Right cardiac atrium (tissue), 5 donors: Measurements from ENCODE around the gene PDP2. TPM values are rescaled to one million over a fixed set of nuclear protein-coding genes. Genes with fewer than 3 reads are reported as not detected.

Experiments
- ATAC-seq, 2 donors: fragments of 200-7000 bp; cut with Tn5 transposase; one replicate each; pipeline versions ENCODE4 v1.8.0 to v1.9.1; 2020; ENCODE audit warnings: moderate library complexity in 2 of 2, mild to moderate bottlenecking in 1 of 2
- DNase-seq, 3 donors: peaks; one replicate each; pipeline ENCODE4 v3.0.0-alpha.2; 2020
- H3K27ac ChIP-seq: one replicate; pipeline ENCODE4 v1.5.1; 2013; ENCODE audit warnings: mild to moderate bottlenecking, low read length, control low read depth, moderate library complexity
- H3K27me3 ChIP-seq: one replicate; pipeline ENCODE4 v1.6.1; 2013; ENCODE audit not compliant: control insufficient read depth, insufficient read depth
- H3K4me1 ChIP-seq: one replicate; pipeline ENCODE4 v1.6.1; 2013; ENCODE audit warnings: low read length; ENCODE audit not compliant: control insufficient read depth, insufficient read depth
- H3K4me3 ChIP-seq: one replicate; pipeline ENCODE4 v1.5.1; 2013; ENCODE audit warnings: low read length, control low read depth
- H3K9me3 ChIP-seq: one replicate; pipeline ENCODE4 v1.6.1; 2013; ENCODE audit warnings: low read length; ENCODE audit not compliant: control insufficient read depth
- WGBS: extraction: QIAGEN DNeasy Blood & Tissue Kit; methylation state at CpG from one replicate; pipeline ENCODE4 v1.1.7; 2013; 5-methylcytosine and 5-hydroxymethylcytosine counted together
- intact Hi-C, 4 donors: fragments of 100-400 bp; cut with DNase I; formaldehyde crosslinking; loops; one replicate each; pipeline versions ENCODE4 v1.11.0 to v1.14.0; 2022 to 2023
- polyA plus RNA-seq: library from polyadenylated mRNA; stranded (reverse); fragments of 200-250 nt; gene quantifications from one replicate; pipeline ENCODE4 v1.2.3, GENCODE V29; 2013
- total RNA-seq, 4 donors: library from RNA; stranded (reverse); fragmentation: NEBNext Ultra II Directional; extraction: Animal tissue kit (Norgen Biotek cat#: 25700); gene quantifications; one replicate each; pipeline ENCODE4 v1.2.1, GENCODE V29; 2021
- donor health status: healthy with polysubstance abuse.
- donor health status: DM: no; HTN: yes; CAD: no.
- donor health status: DM: no; HTN: no; CAD: no.
- donor health status: DM: no; HTN: yes; CAD: no; lungs with severe emphysema.
- donor health status: DM: yes; HTN: yes; CAD: no.

PDP2 gene
- total and polyA plus RNA-seq, 5 donors: 2.1 to 4.4 (median 4.0) TPM

DNA sequence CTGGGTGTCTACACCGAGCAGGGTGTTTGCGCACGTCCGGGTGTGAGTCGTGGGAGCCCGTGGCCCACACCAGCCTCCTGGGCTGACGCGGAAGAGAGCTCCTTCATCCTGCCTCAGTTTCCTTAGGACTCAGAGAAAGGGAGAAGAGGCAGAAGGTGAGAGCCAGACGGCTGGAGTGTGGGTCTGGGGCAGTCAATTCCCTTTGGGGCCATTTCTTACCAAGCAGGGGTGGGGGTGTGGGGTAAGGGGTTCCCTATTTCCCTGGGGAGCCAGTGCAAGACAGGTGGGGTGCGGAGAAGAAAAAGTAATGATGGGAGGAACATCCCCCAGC is 35.3 kb upstream of the PDP2 start:
- ATAC-seq (no peak), DNase-seq (no peak)

DNA sequence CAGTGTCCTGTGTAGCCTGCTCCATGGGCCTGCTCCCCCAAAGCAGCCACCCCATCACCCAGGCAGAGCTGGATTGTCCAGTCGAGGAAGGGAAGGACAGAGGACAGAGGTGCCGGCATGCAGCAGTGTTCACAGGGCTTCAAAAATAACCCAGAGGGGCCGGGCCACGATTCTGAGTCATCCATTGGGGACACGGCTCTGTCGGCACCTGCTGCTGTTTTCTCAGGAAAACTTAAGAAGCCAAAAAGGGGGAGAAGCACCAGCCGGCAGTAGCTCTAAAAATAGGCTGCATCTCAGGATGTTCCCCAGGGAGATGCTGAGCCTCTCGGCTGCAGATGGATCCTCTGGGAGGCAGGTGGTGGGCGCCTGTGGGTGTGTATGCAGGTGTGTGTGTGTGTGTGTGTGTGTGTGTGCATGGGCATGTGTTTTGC is 34.5 kb upstream of the PDP2 start:
- H3K27me3 ChIP-seq: no peaks in the 10 kb centered on the region

More for the DNA sequence above, 35.3 kb upstream of the PDP2 start:
- no peaks in the 10 kb centered on the region for H3K4me1 ChIP-seq
- H3K9me3 ChIP-seq: no peaks in the 10 kb centered on the region
- no peaks in the 10 kb centered on the region for H3K27me3 ChIP-seq
- H3K4me3 ChIP-seq: peak overlapping the region; percentile 40
- no peak overlapping the region for H3K27ac ChIP-seq
- 16% methylated on average over 10 of the region's 10 CpGs for WGBS
- intact Hi-C loops: no loop called here

DNA sequence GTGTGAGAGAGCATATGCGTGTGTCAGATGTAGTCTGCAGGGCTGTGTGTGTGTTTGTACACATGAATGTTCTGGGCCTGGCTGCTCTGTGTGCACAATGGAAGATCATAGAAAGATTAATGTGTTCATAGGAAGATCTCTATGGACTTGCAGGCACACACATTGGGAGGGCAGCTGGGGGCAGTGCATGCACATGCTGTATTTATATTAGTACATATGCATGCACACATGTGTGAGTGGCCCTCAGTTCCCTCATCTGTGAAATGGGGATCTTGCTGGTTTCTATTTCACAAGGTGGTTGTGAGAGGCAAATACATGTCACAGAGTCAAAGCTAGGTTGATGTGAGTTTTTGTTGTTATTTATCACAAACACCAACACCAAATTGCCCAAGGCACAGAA is 34.0 kb upstream of the PDP2 start:
- DNase-seq (no peak), ATAC-seq (no peak)
- H3K27me3 ChIP-seq: no peaks in the 10 kb centered on the region
- no peak overlapping the region for H3K4me3 ChIP-seq
- 77% methylated on average over 1 of the region's 1 CpG for WGBS
- no peak overlapping the region for H3K27ac ChIP-seq
- intact Hi-C loops: no loop called here
- H3K4me1 ChIP-seq: no peaks in the 10 kb centered on the region
- no peaks in the 10 kb centered on the region for H3K9me3 ChIP-seq

More for the DNA sequence above, 34.5 kb upstream of the PDP2 start:
- WGBS: 33% methylated on average over 9 of the region's 9 CpGs
- intact Hi-C loops: no loop called here
- no peaks in the 10 kb centered on the region for H3K9me3 ChIP-seq
- DNase-seq (no peak), ATAC-seq (no peak)
- no peak overlapping the region for H3K4me3 ChIP-seq
- no peak overlapping the region for H3K27ac ChIP-seq
- no peaks in the 10 kb centered on the region for H3K4me1 ChIP-seq

DNA sequence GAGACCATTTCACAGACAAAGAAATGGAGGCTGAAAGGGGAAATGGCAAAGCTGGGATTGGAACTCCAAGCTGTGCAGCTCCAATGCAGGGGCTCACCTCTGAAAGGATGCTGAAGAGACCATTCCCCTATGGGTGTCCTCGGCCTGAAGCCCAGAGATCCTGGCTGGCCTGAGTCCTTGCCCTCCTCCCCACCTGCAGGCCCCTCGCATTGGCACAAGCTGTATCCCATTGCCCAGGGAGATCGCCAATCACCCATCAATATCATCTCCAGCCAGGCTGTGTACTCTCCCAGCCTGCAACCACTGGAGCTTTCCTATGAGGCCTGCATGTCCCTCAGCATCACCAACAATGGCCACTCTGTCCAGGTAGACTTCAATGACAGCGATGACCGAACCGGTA is 33.5 kb upstream of the PDP2 start:
- Histone ChIP-seq H3K27ac (no peak overlapping the region), H3K4me3 (no peak overlapping the region), H3K9me3 (no peaks in the 10 kb centered on the region), H3K4me1 (no peaks in the 10 kb centered on the region), H3K27me3 (no peaks in the 10 kb centered on the region)
- WGBS: 97% methylated on average over 6 of the region's 6 CpGs
- no peak for DNase-seq
- no peak for ATAC-seq
- intact Hi-C loops: no loop called here

- no peak overlapping the region for H3K4me3 ChIP-seq
- no peak for DNase-seq
- no peak overlapping the region for H3K27ac ChIP-seq
- ATAC-seq: no peak
- intact Hi-C loops: no loop called here
- no peaks in the 10 kb centered on the region for H3K9me3 ChIP-seq
- H3K27me3 ChIP-seq: no peaks in the 10 kb centered on the region
- H3K4me1 ChIP-seq: no peaks in the 10 kb centered on the region
- WGBS: 83% methylated on average over 6 of the region's 6 CpGs
Measured at GRCh38 chr16:66847533-66848067, 32.7 kb upstream of the PDP2 start.

DNA sequence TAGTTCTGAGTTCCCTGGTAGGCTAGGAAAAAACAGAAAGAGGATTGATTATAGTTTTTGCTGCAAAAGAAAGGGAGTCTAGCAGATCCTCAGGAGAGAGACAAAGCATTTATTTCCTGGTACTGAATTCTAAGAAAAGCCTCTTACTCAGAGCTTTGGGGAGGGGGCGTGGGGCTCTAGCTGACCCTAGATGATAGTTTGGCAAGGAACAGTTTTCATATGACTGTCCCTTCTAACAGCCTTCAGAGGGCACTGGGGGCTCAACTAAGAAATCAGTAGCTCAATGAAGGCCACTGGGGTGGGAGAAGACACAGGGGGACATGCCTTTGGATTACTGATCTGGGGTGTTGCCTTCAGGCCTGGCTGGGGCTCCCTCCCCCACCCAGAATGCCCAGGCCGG is 32.1 kb upstream of the PDP2 start:
- H3K27me3 ChIP-seq: no peaks in the 10 kb centered on the region
- H3K4me3 ChIP-seq: no peak overlapping the region
- DNase-seq: no peak

DNA sequence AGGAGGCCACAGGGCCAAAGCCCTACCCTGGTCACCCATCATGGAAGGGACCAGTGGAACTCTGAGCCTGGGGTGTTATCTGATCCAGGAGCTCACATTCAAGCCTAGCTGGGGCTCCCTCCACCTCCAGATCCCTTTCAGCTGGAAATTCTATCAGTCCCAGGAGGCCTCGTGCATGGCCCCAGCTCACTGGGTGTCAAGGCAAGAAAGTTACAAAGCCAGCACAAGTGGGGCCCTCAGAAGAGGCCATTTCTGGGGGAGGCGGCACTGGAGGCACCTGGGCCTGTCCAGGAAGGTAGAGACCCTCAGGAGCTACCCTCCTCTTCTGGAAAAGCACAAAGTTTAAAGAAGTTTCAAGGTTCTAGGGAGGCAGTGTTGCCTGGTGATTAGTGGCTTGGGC is 31.3 kb upstream of the PDP2 start:
- intact Hi-C loops: no loop called here

More for the DNA sequence above, 32.1 kb upstream of the PDP2 start:
- Histone ChIP-seq H3K9me3 (no peaks in the 10 kb centered on the region), H3K4me1 (no peaks in the 10 kb centered on the region), H3K27ac (no peak overlapping the region)
- intact Hi-C loops: no loop called here
- WGBS: 91% methylated on average over 2 of the region's 2 CpGs
- no peak for ATAC-seq

DNA sequence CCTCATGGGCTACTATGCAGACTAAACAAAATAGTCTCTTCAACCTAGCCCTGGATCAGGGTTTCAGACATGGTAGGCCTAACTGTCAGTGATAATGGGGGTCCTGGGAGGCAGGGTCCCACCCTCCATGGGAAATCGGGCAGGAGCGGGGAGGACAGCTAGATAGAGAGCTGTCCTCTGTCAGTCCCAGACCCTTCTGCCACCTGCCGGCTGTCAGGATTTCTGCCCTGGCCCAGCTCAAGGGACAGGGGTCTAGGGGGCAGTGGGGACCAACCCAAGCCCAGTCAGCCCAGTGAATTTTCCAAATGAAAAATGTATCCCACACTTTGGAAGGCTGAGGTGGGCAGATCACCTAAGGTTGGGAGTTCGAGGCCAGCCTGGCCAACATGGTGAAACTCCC is 30.8 kb upstream of the PDP2 start:
- 83% methylated on average over 4 of the region's 4 CpGs for WGBS
- ATAC-seq: no peak
- no peaks in the 10 kb centered on the region for H3K27me3 ChIP-seq
- peak in 1 of 3 donors; percentile 25 for DNase-seq
- no peak overlapping the region for H3K27ac ChIP-seq
- no peaks in the 10 kb centered on the region for H3K9me3 ChIP-seq
- no peak overlapping the region for H3K4me3 ChIP-seq
- H3K4me1 ChIP-seq: no peaks in the 10 kb centered on the region
- intact Hi-C loops: no loop called here

More for the DNA sequence above, 31.3 kb upstream of the PDP2 start:
- 89% methylated on average over 2 of the region's 2 CpGs for WGBS
- H3K4me1 ChIP-seq: no peaks in the 10 kb centered on the region
- ATAC-seq (no peak), DNase-seq (no peak)
- H3K27ac ChIP-seq: no peak overlapping the region
- no peaks in the 10 kb centered on the region for H3K27me3 ChIP-seq
- no peaks in the 10 kb centered on the region for H3K9me3 ChIP-seq
- no peak overlapping the region for H3K4me3 ChIP-seq

DNA sequence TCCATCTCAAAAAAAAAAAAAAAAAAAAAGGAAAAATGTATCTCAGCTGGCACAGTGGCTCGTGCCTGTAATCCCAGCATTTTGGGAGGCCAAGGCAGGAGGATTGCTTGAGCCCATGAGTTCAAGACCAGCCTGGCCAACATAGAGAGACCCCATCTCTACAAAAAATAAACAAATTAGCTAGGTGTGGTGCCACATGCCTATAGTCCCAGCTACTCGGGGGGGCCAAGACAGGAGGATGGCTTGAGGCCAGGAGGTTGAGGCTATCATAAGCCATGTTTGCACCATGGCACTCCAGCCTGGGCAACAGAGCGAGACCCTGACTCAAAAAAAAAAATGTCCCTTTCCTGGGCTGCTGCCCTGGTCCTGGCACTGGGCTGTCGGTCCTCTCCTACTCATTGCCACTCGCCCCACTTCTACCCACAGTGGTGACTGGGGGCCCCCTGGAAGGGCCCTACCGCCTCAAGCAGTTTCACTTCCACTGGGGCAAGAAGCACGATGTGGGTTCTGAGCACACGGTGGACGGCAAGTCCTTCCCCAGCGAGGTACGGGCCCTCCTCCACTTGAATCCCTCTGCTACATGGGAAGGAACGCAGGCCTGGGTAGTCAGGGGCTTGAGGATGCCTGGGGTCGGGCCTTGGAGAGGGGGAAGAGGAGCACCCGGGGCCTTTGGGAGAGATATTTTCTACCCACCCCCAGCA is 30.1 kb upstream of the PDP2 start:
- WGBS: 88% methylated on average over 14 of the region's 14 CpGs
- Histone ChIP-seq H3K4me1 (no peaks in the 10 kb centered on the region), H3K4me3 (no peak overlapping the region), H3K9me3 (no peaks in the 10 kb centered on the region), H3K27ac (no peak overlapping the region), H3K27me3 (no peaks in the 10 kb centered on the region)
- intact Hi-C loops: no loop called here
- no peak for ATAC-seq
- peak in 1 of 3 donors; percentile 11 for DNase-seq

DNA sequence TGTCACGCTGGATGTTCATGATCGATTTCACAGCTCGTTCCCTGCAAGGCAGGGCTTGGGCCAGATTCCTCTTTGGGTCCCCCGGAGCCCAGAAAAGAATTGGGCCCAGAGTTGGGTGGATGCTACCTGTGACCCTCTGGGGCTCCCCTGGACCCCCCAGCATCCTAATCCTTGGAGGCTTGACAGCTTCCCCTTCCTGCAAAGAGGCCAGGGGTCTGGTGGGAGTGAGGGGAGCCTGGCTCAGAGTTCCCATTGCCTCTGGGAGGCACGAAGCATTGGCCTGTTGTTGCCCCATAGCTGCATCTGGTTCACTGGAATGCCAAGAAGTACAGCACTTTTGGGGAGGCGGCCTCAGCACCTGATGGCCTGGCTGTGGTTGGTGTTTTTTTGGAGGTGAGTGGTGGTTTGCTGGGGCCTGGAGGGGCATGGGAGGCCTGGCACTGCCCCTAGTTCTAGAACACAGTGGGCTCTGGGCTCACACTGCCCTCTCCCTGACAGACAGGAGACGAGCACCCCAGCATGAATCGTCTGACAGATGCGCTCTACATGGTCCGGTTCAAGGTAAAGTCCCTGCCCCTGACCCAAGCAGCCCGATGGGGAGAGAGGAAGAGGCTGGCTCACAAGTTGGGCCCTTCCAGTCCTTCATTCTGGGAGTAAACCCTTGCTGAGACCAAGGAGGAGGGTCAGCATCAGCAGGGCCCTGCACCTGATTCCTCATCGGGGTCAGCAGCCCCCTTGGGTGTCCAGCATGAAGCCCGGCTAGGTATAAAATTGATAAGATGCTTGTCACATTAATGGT is 28.9 kb upstream of the PDP2 start:
- Histone ChIP-seq H3K27ac (no peak overlapping the region), H3K4me1 (no peaks in the 10 kb centered on the region), H3K9me3 (no peaks in the 10 kb centered on the region), H3K4me3 (no peak overlapping the region), H3K27me3 (no peaks in the 10 kb centered on the region)
- no peak for ATAC-seq
- 84% methylated on average over 13 of the region's 13 CpGs for WGBS
- no peak for DNase-seq
- intact Hi-C loops: no loop called here
